Measurements from ENCODE around the gene LRRC8B. TPM values are rescaled to one million over a fixed set of nuclear protein-coding genes. Genes with fewer than 3 reads are reported as not detected.

The LRRC8B gene
- polyA plus RNA-seq, 1 donor (not counting 4 experiments of a cell fraction or from before 2014, with no cell fraction given): 1.5 TPM

DNA sequence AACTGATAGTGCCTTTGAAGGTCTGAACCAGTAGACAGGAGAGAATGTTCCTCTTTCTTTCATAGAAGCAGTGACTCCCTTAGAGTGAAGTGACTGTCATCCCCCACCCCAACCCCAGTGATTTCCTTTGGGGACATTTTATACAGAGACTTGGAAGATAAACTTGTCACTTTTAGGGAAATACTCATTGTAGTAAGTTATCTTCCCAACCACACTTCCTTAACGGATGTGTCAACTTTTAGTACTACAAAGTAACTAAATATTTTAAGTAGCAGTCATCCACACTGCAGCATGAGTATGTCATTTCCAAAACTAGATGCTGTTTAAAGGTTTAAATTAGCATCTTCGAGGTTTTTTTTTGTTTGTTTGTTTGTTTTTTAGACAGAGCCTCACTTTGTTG lies 13.7 kb downstream of the LRRC8B start:
- dilution Hi-C loops (cut with MboI; ENCODE audit: extremely low pct_ligation_motif_present, low sequenced_read_pairs): no loop called here
- DNase-seq (ENCODE audit: low read depth, low spot score) (no peak), FAIRE-seq (no peak)
- no peak overlapping the region for H3K9ac ChIP-seq (ENCODE audit: control insufficient read depth, extremely low read depth, insufficient read depth, low read length)
- no peaks in the 10 kb centered on the region for H4K20me1 ChIP-seq (ENCODE audit: control insufficient read depth, extremely low read depth, insufficient read depth, low read length)
- no peak overlapping the region for H3K4me2 ChIP-seq (ENCODE audit: control insufficient read depth, extremely low read depth, insufficient read depth, low read depth, low read length)
- no peak overlapping the region for H3K4me3 ChIP-seq (ENCODE audit: control insufficient read depth in 2 of 3, extremely low read depth in 1 of 3, insufficient read depth in 2 of 3, low read depth in 1 of 3, low read length in 3 of 3)
- no peak overlapping the region for H3K27ac ChIP-seq (ENCODE audit: control insufficient read depth, insufficient read depth, low read length)
- H3K36me3 ChIP-seq (ENCODE audit: control insufficient read depth in 2 of 2, extremely low read depth in 1 of 2, insufficient read depth in 2 of 2, low read length in 2 of 2): no peaks in the 10 kb centered on the region
- no peaks in the 10 kb centered on the region for H3K9me1 ChIP-seq (ENCODE audit: control insufficient read depth, extremely low read depth, insufficient read depth, low read length)
- TF ChIP-seq, protein P1, sequence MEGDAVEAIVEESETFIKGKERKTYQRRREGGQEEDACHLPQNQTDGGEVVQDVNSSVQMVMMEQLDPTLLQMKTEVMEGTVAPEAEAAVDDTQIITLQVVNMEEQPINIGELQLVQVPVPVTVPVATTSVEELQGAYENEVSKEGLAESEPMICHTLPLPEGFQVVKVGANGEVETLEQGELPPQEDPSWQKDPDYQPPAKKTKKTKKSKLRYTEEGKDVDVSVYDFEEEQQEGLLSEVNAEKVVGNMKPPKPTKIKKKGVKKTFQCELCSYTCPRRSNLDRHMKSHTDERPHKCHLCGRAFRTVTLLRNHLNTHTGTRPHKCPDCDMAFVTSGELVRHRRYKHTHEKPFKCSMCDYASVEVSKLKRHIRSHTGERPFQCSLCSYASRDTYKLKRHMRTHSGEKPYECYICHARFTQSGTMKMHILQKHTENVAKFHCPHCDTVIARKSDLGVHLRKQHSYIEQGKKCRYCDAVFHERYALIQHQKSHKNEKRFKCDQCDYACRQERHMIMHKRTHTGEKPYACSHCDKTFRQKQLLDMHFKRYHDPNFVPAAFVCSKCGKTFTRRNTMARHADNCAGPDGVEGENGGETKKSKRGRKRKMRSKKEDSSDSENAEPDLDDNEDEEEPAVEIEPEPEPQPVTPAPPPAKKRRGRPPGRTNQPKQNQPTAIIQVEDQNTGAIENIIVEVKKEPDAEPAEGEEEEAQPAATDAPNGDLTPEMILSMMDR (optimal IDR thresholded peaks at IDR 0.05 in 1 of 3, IDR thresholded peaks at IDR 0.05 in 1 of 3, conservative IDR thresholded peaks at IDR 0.05 in 1 of 3; ENCODE audit: extremely low read depth in 1 of 3, insufficient read depth in 2 of 3, low read length in 3 of 3): no peak
- no peak for TF ChIP-seq EZH2 (IDR thresholded peaks at IDR 0.05; ENCODE audit: low read length)
- no peaks in the 10 kb centered on the region for H3K9me3 ChIP-seq (ENCODE audit: control insufficient read depth, low read depth, low read length)
- no peaks in the 10 kb centered on the region for H3K4me1 ChIP-seq (ENCODE audit: control insufficient read depth, extremely low read depth, insufficient read depth, low read length)
- H2AFZ ChIP-seq (ENCODE audit: control insufficient read depth, low read length): no peak overlapping the region
- no peaks in the 10 kb centered on the region for H3K79me2 ChIP-seq (ENCODE audit: control insufficient read depth, insufficient read depth, low read length)
- H3K27me3 ChIP-seq (ENCODE audit: control insufficient read depth, extremely low read depth, insufficient read depth, low read length): no peaks in the 10 kb centered on the region

- no peaks in the 10 kb centered on the region for H3K27me3 ChIP-seq (ENCODE audit: control insufficient read depth, extremely low read depth, insufficient read depth, low read length)
- no peaks in the 10 kb centered on the region for H3K9me3 ChIP-seq (ENCODE audit: control insufficient read depth, low read depth, low read length)
- dilution Hi-C loops (cut with MboI; ENCODE audit: extremely low pct_ligation_motif_present, low sequenced_read_pairs): no loop called here
- no peaks in the 10 kb centered on the region for H4K20me1 ChIP-seq (ENCODE audit: control insufficient read depth, extremely low read depth, insufficient read depth, low read length)
- no peaks in the 10 kb centered on the region for H3K4me1 ChIP-seq (ENCODE audit: control insufficient read depth, extremely low read depth, insufficient read depth, low read length)
- no peaks in the 10 kb centered on the region for H3K79me2 ChIP-seq (ENCODE audit: control insufficient read depth, insufficient read depth, low read length)
- no peak overlapping the region for H2AFZ ChIP-seq (ENCODE audit: control insufficient read depth, low read length)
- no peaks in the 10 kb centered on the region for H3K36me3 ChIP-seq (ENCODE audit: control insufficient read depth in 2 of 2, extremely low read depth in 1 of 2, insufficient read depth in 2 of 2, low read length in 2 of 2)
- TF ChIP-seq EZH2 (IDR thresholded peaks at IDR 0.05; ENCODE audit: low read length): no peak
- TF ChIP-seq, protein P1 (optimal IDR thresholded peaks at IDR 0.05 in 1 of 3, IDR thresholded peaks at IDR 0.05 in 1 of 3, conservative IDR thresholded peaks at IDR 0.05 in 1 of 3; ENCODE audit: extremely low read depth in 1 of 3, insufficient read depth in 2 of 3, low read length in 3 of 3): no peak
- H3K9ac ChIP-seq (ENCODE audit: control insufficient read depth, extremely low read depth, insufficient read depth, low read length): no peak overlapping the region
- FAIRE-seq: no peak
- H3K4me2 ChIP-seq (ENCODE audit: control insufficient read depth, extremely low read depth, insufficient read depth, low read depth, low read length): no peak overlapping the region
- DNase-seq (ENCODE audit: low read depth, low spot score): no peak
- no peaks in the 10 kb centered on the region for H3K9me1 ChIP-seq (ENCODE audit: control insufficient read depth, extremely low read depth, insufficient read depth, low read length)
- no peak overlapping the region for H3K27ac ChIP-seq (ENCODE audit: control insufficient read depth, insufficient read depth, low read length)
- H3K4me3 ChIP-seq (ENCODE audit: control insufficient read depth in 2 of 3, extremely low read depth in 1 of 3, insufficient read depth in 2 of 3, low read depth in 1 of 3, low read length in 3 of 3): no peak overlapping the region
Observed at GRCh38 chr1:89539128-89539527, 14.5 kb downstream of the LRRC8B start.
